ENCODE measurements around the gene PDE4D.

- TF ChIP-seq ZNF384 (IDR thresholded peaks at IDR 0.05) (no peak), ARNT (IDR thresholded peaks at IDR 0.05) (no peak), ELF4 (IDR thresholded peaks at IDR 0.05) (no peak), PKNOX1 (IDR thresholded peaks at IDR 0.05) (no peak), SUZ12 (IDR thresholded peaks at IDR 0.05) (no peak), TARDBP (IDR thresholded peaks at IDR 0.05) (no peak)
Measured at GRCh38 chr5:59711310-59711709, 182.2 kb downstream of the PDE4D start.

Data from HEK293T (cell line).